ENCODE measurements around the gene GAS1.

Gene GAS1, protein sequence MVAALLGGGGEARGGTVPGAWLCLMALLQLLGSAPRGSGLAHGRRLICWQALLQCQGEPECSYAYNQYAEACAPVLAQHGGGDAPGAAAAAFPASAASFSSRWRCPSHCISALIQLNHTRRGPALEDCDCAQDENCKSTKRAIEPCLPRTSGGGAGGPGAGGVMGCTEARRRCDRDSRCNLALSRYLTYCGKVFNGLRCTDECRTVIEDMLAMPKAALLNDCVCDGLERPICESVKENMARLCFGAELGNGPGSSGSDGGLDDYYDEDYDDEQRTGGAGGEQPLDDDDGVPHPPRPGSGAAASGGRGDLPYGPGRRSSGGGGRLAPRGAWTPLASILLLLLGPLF

DNA sequence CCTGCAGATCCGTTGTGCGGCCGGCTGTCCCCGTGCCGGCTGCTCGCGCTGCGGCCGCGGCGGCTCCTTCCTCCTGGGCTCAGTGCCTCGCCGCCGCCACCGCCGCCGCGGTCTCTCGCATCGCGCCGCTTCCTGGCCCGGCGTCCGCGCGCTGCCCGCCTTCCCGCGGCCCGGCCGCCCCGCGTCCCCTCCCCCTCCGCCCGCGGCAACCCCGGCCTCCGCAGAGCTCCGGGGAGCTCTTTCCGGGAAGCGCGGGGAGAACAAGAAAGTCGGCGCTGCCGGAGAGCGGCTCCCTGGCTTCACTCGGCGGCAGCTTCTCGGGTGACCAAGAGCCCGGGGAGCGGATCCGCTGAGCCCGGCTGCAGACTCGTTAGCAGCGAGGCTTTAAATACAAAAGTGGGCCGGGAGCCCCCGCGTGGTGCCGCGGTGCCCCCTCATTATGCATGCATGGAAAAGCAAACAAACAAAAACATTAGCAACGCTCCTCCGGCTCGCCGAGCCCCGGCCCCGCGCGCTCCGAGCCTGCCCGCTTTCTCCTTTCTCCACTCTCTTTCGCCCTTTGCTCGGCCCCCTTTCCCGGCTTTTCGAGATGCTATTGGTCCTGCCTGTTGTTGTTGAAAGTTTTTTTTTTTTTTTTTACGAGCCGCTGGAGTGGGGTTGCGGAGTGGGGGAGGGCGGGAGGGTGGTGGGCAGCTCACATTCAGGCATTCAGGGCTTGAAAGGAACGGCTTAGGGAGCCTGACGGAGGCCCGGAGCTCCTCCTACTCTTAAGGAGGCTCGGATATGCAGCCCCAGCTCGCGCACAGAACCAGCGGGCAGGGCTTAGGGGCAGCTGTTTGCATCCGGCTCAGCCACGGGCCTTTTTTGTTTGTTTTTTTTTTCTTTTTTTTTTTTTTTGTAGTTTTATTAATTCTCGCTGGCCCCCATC, at the start of gene GAS1:
Gene GAS1, minus strand, starts transcription at position 361 of the 928 bp plus-strand sequence. CDS start 727 bp downstream, outside the sequence.
- peak; percentile 58 for DNase-seq

DNA sequence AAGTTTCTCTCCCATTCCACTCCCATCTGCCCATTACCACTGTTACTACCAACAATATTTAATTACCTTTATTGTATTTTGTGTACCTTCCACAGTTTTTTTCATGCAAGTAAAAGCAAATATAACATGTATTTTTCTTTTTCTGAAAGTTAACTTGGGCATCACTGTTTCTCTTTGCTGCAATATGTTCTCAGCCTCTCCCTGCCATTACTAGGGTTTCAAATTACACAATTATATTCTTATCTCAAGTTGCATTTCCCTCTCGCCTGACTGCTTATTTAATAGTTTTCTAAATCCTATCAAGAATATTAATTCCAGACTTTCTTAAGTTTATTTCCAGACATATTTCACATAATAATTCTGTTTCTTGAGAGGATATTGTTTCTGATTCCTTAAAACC, 46.9 kb upstream of the GAS1 start:
- DNase-seq: no peak

DNA sequence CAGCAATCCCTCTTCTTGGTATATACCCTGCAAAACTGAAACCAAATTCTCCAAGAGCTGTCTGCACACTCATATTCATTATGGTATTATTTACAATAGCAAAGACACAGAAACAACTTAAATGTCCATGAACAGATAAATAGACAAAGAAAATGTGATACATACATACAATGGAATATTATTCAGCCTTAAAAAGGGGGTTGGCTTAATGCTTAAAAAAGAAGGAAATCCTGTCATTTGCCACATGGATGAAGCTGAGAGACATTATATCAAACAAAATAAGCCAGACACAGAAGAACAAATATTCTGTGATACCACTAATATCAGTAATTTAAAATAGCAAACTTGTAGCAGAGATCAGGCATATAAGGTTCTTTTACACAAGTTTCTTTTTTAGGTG, 46.5 kb upstream of the GAS1 start:
- no peak for DNase-seq

GRCh38 chr9:86991077-86991476, 43.8 kb upstream of the GAS1 start:
- DNase-seq: no peak

- no peak for DNase-seq
These were observed 43.0 kb upstream of the GAS1 start for GRCh38 chr9:86990290-86990689.

DNA sequence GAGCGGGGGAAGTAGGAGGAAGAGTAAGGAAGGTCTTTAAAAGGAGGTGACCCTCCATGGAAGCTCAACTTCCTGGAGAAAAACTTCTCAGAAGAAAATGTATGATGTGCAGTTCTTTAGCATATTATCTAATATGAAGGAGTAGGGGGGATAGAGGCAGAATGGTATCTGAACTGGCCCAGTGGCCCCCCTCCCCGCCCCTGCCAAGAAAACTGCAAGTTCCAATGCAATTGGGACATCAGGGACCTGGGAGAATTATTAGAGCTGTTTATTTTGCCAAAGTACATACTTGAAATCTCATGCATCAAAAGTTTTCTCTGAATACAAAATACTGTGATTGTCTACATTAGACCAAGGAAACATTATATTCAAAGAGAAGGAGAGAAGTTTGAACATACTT, 40.6 kb upstream of the GAS1 start:
- DNase-seq: no peak

GRCh38 chr9:86985132-86985647, 37.9 kb upstream of the GAS1 start:
- no peak for DNase-seq

GRCh38 chr9:86983620-86984259, 36.4 kb upstream of the GAS1 start:
- no peak for DNase-seq

- no peak for DNase-seq
These were observed 35.9 kb upstream of the GAS1 start for GRCh38 chr9:86983249-86983619.

DNA sequence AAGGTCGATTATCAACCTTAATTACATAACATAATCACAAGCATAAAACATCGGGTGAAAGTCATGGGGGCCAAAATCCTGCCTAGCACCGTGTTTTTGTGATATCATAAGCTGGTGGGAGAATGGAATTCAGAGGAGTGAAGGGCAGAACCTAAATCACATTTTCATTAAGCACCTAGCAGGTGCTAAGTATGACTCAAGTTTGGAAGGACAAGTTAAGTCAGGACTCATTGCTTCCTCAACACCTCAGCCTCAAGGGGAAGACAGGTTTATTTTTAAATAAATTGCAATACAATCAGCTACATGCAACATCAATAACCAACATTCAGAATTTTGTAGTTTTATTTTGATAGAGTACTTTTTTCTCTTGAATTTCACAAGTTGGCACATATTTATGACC, 33.5 kb upstream of the GAS1 start:
- DNase-seq: no peak

- DNase-seq: no peak
These were observed 32.4 kb upstream of the GAS1 start for GRCh38 chr9:86979657-86980056.

GRCh38 chr9:86978922-86979474, 31.7 kb upstream of the GAS1 start:
- DNase-seq: no peak

- DNase-seq: no peak
These were observed 31.1 kb upstream of the GAS1 start for GRCh38 chr9:86978413-86978812.

DNA sequence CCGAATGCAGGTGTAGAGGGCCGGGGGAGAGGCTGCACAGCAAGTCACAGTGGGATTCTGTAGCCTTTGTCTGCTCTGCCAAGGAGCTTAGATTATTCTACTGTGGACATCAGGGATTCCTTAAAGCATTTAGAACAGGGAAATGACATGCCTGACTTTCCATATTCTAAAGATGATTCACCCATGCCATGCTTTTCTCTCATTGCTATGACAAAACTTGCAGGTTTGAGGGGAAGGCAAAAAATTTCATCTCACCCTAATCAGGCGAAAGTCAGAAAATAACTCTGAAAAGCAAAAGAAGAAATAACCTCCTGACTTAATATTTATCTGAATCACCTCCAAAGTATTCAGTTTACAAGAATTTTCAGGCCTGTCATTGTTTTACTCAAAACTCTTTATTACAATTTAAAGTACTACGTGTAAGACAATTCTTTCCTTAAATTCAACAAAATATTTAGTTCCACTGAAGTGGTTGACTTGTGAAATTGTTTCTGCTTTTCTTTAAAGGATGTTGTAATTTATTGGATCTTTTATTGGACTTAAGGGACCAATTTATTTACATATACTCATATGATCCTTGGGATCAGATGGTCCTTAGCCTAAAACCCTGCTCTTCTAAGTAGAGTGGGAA, 30.0 kb upstream of the GAS1 start:
- DNase-seq: no peak

DNA sequence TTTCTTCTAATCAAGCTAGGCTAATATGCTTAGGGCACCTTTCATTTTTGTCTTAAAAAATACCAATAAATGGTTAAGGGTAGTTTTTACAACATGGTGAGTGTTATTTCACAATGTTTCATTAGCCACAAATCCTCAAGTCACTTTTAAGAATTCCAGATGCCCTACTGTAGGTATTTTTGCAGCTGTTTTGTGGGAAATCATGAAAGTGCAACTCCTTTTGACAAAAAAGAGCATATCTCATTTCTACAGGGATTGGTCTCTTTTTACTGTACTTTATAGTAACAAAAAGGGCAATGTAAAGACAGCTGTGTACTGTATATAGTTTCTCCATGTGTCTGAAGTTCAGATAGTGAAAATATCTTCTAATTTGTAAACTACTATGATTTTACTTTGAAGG, 28.3 kb upstream of the GAS1 start:
- DNase-seq: no peak

- DNase-seq: no peak
These were observed 27.7 kb upstream of the GAS1 start for GRCh38 chr9:86975036-86975435.

DNA sequence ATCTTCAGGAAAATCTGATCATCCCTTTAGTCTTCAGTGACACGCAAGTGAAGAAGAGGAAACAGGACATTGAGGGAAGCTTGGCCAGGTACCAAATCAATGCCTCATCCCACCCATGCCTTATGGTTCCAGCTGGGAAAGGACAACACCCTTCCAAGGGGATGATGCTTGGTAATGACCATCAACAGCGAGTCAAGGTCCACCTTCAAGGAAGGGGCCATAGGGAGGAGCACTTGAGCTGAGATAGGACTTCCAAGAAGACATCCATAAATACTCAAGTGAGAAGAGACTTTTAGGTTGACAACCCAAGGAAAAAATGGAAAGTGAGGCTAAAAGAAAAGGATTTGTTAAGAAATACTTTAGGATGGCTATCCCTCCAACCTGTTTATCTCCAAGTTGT, 27.1 kb upstream of the GAS1 start:
- DNase-seq: no peak

DNA sequence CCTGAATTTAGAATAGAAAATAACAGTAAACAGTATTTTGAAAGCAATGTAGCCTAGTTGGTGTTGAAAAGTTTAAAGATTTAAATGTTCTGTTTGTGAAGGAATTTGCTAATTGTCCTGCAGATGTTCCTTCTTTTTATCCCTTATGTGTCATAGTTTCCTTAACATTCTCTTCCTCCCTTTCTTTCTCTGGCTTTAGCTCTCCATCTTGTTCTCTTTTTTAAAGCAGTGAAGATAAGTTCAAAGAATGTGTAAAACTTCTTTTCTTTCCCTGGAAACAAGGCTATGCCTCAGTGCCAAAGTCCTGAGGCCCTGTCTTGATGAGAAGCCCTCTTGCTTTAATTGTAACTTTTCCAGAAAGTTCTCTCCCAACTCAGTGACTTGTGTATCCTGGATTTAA, 24.4 kb upstream of the GAS1 start:
- DNase-seq: no peak

- DNase-seq: no peak
These were observed 21.1 kb upstream of the GAS1 start for GRCh38 chr9:86968258-86968920.

- no peak for DNase-seq
These were observed 19.7 kb upstream of the GAS1 start for GRCh38 chr9:86966852-86967511.

GRCh38 chr9:86965636-86966395, 18.5 kb upstream of the GAS1 start:
- DNase-seq: no peak
